GM10266 (cell line): ENCODE data around the gene FLOT1.

ENCODE experiments used
- DNase-seq: peaks from one replicate; pipeline ENCODE4 v3.0.0; 2012; ENCODE audit errors: extremely low spot score
- TF ChIP-seq, protein P1 (sequence below): IDR thresholded peaks from 2 replicates; pipeline ENCODE4 v1.5.1; 2012; ENCODE audit warnings: mild to moderate bottlenecking, low read depth; ENCODE audit not compliant: control insufficient read depth, insufficient read depth; ENCODE audit errors: missing control alignments

FLOT1 gene

DNA sequence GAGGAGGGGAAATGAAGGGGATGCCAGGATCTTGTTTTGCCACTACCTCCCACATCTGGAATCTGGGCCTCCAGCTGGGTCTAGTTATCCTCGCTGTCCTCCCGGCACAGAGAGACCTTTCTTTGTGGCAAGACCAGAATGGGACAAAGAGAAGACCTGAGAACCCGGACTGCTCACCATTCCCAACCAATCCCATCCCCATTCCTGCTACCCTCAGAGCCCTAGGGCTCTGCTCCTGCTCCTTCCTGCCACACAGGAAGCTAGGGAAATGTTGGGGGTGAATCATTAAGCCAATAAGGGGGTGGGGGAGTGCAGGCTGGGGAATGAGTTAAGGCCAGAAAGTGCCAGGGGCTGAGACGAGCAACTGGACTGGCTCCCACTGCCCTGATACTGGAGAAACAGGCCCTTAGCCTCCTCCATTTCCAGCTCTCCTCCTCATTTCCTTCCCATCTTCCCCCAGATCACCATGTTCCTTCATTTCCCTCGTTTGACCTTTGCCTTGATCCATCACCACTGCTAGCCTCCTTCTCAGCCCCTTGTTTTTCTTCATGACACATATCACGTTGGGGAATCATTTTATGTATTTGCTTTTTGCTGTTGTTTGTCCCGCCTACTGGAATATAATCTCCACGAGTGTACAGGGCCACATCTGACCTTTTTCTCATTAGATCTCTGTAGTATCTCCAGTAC is 6.5 kb upstream of the FLOT1 start:
- TF ChIP-seq, protein P1, sequence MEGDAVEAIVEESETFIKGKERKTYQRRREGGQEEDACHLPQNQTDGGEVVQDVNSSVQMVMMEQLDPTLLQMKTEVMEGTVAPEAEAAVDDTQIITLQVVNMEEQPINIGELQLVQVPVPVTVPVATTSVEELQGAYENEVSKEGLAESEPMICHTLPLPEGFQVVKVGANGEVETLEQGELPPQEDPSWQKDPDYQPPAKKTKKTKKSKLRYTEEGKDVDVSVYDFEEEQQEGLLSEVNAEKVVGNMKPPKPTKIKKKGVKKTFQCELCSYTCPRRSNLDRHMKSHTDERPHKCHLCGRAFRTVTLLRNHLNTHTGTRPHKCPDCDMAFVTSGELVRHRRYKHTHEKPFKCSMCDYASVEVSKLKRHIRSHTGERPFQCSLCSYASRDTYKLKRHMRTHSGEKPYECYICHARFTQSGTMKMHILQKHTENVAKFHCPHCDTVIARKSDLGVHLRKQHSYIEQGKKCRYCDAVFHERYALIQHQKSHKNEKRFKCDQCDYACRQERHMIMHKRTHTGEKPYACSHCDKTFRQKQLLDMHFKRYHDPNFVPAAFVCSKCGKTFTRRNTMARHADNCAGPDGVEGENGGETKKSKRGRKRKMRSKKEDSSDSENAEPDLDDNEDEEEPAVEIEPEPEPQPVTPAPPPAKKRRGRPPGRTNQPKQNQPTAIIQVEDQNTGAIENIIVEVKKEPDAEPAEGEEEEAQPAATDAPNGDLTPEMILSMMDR: no peak
- DNase-seq: no peak

DNA sequence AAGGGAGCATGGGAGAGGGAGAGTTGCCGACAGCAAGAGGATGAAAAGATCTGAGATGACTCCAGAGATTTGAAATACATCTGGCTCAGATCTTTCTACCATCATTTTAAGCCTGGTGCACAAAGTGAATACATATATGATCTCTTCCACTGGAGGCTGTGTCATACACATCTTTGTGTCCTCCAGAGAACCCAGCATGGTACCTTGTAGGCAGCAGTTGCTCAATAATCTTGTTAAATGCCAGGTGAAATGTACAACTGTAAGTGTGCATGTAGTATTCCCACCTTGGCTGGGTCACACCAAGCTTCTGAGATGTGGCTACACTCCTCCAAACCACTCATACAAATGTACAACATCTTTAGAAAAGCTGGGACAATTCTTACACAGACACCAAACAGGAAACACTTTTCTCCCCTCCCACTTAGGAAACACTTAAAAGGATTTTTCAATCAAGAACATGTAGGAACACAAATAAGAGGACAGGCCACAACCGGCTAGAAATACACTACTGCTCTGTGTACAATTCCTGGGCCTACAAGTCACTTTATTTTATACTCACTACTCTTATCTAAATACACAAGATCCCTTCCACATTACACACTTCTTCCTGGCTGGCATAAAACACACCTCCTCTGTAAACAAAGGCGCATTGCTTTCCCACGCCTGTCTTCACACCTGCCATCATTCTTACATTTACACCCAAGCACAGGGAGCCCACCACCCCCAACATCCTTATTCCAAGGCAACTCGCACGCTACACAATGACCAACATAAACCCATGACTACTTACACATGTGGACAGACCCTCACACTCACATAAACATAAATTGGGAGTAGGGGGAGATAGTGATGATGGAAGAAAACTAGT is 5.6 kb upstream of the FLOT1 start:
- TF ChIP-seq, protein P1: no peak

GRCh38 chr6:30747300-30747687 is 4.8 kb upstream of the FLOT1 start:
- DNase-seq: no peak
- TF ChIP-seq, protein P1: no peak

More for the DNA sequence above, 5.6 kb upstream of the FLOT1 start:
- DNase-seq: no peak

- DNase-seq: peak; percentile 81
- TF ChIP-seq, protein P1: peak; percentile 72
Observed at GRCh38 chr6:30744054-30744805, 1.7 kb upstream of the FLOT1 start, which contains the start of gene IER3. Gene IER3 (minus strand): TSS chr6:30744547. CDS start chr6:30744518, 29 bp downstream.

GRCh38 chr6:30743099-30744053 is 889 bp upstream of the FLOT1 start:
- peak; percentile 50 for DNase-seq
- TF ChIP-seq, protein P1: peak; percentile 21

DNA sequence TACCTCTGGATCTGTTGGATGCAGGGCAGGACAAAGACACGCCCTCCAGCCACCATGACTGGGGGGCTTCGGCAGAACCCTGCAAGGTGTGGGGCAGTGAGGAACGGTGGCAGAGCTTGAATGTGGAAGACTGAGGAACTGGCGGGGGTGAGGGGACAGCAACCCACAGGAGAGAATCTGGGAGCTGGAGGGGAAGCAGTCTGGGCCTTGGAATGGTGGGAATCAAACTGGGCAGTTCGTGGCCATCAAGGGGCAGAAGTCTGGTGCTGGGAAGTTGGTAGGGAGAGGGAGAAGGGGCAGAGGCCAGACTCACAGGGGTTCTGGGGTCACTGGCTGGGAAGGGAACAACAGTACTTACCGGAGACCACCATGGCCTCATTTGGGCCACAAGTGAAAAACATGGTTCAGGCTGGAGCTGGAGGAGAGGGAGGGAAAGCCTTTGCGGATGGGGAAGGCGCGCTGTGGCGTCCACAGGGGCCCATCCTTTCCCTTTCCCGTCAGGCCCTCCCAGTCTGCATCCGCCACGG is 635 bp downstream of the FLOT1 start:
- DNase-seq: no peak

More for the DNA sequence above, 635 bp downstream of the FLOT1 start:
- TF ChIP-seq, protein P1: no peak
